Measurements from ENCODE around the gene PUM1.

PUM1 gene, protein sequence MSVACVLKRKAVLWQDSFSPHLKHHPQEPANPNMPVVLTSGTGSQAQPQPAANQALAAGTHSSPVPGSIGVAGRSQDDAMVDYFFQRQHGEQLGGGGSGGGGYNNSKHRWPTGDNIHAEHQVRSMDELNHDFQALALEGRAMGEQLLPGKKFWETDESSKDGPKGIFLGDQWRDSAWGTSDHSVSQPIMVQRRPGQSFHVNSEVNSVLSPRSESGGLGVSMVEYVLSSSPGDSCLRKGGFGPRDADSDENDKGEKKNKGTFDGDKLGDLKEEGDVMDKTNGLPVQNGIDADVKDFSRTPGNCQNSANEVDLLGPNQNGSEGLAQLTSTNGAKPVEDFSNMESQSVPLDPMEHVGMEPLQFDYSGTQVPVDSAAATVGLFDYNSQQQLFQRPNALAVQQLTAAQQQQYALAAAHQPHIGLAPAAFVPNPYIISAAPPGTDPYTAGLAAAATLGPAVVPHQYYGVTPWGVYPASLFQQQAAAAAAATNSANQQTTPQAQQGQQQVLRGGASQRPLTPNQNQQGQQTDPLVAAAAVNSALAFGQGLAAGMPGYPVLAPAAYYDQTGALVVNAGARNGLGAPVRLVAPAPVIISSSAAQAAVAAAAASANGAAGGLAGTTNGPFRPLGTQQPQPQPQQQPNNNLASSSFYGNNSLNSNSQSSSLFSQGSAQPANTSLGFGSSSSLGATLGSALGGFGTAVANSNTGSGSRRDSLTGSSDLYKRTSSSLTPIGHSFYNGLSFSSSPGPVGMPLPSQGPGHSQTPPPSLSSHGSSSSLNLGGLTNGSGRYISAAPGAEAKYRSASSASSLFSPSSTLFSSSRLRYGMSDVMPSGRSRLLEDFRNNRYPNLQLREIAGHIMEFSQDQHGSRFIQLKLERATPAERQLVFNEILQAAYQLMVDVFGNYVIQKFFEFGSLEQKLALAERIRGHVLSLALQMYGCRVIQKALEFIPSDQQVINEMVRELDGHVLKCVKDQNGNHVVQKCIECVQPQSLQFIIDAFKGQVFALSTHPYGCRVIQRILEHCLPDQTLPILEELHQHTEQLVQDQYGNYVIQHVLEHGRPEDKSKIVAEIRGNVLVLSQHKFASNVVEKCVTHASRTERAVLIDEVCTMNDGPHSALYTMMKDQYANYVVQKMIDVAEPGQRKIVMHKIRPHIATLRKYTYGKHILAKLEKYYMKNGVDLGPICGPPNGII

DNA sequence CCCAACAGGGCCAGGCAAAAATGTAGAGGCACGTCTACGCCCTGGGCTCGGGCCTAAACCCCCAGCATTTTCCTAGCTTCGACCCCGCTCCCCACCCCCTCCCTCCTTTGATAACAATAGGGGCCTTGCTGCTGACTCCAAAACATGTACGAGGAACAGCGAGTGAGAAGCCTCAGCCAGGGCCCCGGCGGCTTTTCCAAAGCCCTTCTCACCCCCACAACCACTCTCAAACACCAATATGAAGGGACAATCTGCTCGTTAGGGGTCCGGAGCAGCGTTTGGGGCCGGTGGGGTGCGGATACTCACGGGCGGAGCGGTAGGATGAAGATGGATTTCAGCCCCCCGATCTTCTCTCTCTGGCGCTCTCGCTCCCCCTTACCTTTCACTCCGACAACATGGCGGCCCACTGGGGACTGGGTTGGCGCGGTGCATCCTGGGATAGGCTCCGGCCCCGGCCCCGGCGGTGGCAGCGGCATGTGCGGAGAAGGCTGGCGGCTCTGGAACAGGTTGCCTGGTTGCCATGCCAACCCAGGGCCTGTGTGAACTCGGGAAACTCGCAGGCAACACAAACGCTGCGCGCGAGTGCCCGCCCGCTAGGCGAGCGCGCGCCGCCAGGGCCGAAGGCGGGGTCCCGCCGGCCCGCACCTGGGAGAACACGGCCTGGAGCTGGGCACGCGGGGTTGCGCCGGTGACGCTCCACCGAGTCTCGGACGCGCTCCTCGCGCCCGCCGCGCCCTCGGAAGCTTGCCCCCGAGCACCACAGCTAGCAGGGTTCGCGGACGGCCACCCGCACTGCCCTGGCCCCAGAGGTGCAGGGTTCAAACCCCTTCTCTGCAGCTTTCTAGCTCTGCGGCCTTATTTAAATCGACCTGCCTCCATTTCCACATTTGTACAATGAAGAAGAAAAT, at the start of gene PUM1:
PUM1 (minus strand) TSS at position 408 of the 908 bp plus-strand sequence. CDS start 6,151 bp downstream, outside the sequence.
- TF ChIP-seq, protein P1, sequence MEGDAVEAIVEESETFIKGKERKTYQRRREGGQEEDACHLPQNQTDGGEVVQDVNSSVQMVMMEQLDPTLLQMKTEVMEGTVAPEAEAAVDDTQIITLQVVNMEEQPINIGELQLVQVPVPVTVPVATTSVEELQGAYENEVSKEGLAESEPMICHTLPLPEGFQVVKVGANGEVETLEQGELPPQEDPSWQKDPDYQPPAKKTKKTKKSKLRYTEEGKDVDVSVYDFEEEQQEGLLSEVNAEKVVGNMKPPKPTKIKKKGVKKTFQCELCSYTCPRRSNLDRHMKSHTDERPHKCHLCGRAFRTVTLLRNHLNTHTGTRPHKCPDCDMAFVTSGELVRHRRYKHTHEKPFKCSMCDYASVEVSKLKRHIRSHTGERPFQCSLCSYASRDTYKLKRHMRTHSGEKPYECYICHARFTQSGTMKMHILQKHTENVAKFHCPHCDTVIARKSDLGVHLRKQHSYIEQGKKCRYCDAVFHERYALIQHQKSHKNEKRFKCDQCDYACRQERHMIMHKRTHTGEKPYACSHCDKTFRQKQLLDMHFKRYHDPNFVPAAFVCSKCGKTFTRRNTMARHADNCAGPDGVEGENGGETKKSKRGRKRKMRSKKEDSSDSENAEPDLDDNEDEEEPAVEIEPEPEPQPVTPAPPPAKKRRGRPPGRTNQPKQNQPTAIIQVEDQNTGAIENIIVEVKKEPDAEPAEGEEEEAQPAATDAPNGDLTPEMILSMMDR (IDR thresholded peaks at IDR 0.05), result no peak

DNA sequence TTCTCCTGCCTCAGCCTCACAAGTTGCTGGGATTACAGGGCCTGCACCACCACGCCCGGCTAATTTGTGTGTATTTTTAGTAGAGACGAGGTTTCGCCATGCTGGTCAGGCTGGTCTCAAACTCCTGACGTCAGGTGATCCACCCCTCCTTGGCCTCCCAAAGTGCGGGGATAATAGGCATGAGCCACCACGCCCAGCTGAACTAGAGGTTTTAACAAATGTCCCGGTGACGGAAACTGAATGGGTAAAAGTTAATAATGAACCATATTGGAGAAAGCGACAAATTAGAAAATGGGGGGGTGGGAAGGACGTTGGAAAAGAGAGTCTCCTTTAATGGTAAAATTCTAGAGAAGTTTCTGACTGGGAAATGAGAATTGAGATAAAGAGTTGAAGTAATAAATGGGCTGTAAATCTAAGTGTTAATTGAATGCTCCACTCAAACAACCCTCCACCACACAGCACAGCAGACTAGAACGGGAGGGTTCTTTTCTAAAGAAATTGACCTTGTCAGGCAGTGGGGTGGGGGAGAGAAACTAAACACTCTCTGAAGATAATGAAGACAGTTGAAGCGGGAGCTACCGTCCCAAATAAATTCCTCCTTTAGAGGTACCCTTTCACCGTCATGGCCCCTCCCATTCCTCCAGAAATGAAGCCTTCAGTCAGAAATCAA, 46.9 kb upstream of the PUM1 start:
- TF ChIP-seq, protein P1 (IDR thresholded peaks at IDR 0.05), result no peak

DNA sequence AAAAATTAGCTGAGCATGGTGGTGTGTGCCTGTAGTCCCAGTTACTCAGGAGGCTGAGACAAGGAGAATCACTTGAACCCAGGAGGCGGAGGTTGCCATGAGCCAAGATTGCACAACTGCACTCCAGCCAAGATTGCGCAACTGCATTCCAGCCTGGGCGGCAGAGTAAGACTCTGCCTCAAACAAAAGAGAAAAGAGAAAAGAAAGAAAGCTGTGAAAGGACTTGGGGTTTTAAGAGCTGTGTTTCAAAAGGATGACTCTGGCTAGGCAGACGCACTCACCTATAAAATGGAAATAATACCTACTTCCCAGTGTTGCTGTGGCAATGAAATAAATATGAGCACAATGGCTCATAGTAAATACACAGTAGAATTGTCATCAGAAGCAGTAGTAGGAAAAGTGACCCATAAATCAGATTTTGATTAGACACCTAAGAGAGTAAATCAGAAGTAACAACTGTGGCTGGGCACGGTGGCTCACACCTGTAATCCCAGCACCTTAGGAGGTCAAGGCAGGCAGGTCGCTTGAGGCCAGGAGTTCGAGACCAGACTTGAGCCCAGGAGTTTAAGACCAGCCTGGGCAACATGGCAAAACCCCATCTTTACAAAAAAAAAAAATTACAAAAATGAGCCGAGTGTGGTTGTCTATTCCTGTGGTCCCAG, 45.9 kb upstream of the PUM1 start:
- TF ChIP-seq, protein P1 (IDR thresholded peaks at IDR 0.05), result no peak

DNA sequence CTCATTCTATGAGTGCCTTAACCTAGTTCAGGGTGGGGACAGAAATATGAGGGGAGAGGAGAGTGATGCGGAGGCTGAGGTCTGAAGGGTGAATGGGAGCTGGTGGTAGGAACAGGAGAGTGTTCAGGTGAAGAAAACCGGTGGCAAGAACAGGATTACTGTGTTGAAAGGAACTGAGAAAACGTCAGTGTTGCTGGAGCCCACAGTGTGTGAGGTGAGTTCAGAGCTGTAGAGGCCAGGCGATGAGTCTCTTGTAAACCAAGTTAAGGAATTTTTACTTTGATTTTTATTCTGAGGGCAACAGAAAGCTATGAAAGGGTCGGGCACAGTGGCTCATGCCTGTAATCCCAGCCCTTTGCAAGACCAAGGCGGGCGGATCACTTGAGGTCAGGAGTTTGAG, 45.3 kb upstream of the PUM1 start:
- TF ChIP-seq, protein P1 (IDR thresholded peaks at IDR 0.05), result no peak

DNA sequence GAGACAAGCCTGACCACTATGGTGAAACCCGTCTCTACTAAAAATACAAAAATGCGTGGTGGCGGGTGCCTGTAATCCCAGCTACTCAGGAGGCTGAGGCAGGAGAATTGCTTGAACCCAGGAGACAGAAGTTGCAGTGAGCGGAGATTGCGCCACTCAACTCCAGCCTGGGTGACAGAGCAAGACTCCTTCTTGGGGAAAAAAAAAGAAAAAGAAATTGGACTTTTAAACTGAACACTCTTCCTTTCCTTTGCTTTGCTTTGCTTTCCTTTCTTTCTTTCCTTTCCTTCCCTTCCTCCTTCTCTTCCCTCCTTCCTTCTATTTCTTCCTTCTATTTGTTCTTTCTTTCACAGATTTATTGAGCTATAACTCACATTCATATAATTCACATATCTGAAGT, 43.3 kb upstream of the PUM1 start:
- TF ChIP-seq, protein P1 (IDR thresholded peaks at IDR 0.05), result no peak

DNA sequence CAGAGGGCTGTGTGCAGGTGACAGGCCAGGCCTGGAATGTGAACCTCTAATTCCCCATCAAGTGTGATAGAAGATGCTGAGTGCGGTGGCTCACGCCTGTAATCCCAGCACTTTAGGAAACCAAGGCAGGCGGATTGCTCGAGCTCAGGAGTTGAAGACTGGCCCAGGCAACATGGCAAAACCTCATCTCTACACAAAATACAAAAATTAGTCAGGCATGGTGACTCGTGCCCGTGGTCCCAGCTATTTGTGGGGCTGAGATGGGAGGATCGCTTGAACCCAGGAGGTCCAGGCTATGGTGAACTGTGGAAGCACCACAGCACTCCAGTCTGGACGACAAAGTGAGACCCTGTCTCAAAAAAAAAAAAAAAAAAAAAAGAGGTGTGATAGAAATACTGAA, 40.1 kb upstream of the PUM1 start:
- TF ChIP-seq, protein P1 (IDR thresholded peaks at IDR 0.05), result no peak
